Colonic mucosa (tissue), 4 donors: ENCODE results near the gene ZDHHC11. TPM values are rescaled to one million over a fixed set of nuclear protein-coding genes. Genes with fewer than 3 reads are reported as not detected.
"Not testable (repeated sequence)": the region's sequence is repeated elsewhere in the genome, so short reads cannot be mapped to it uniquely, and the experiment has no call there.

Experiments
- DNase-seq: peaks from one replicate; pipeline ENCODE4 v3.0.0-alpha.2; 2020
- H3K27ac ChIP-seq: fragments of 200-600 bp; one replicate; pipeline ENCODE4 v1.8.0; 2021
- H3K27me3 ChIP-seq: fragments of 200-600 bp; one replicate; pipeline ENCODE4 v1.8.0; 2021
- H3K36me3 ChIP-seq: fragments of 200-600 bp; one replicate; pipeline ENCODE4 v1.8.0; 2021
- H3K4me1 ChIP-seq: fragments of 200-600 bp; one replicate; pipeline ENCODE4 v1.8.0; 2021; ENCODE audit warnings: mild to moderate bottlenecking
- H3K4me3 ChIP-seq: fragments of 200-600 bp; one replicate; pipeline ENCODE4 v1.8.0; 2021
- H3K9ac ChIP-seq, 2 donors: one replicate each; pipeline ENCODE4 v1.7.0; 2013; ENCODE audit warnings: control low read depth in 2 of 2, low read depth in 2 of 2, low read length in 2 of 2
- H3K9me3 ChIP-seq: fragments of 200-600 bp; one replicate; pipeline ENCODE4 v1.8.0; 2021
- intact Hi-C: fragments of 100-400 bp; cut with DNase I; formaldehyde crosslinking; loops from one replicate; pipeline ENCODE4 v1.14.1; 2022
- total RNA-seq, 2 donors: library from RNA; stranded (reverse); fragmentation: NEBNext Ultra II Directional in 1 of 2; extraction: Animal tissue kit (Norgen Biotek cat#: 25700) in 1 of 2; gene quantifications; one replicate each; pipeline ENCODE4 v1.2.1, GENCODE V29; 2021
- TF ChIP-seq, protein P1 (sequence below): fragments of 200-600 bp; IDR thresholded peaks from one replicate; pipeline ENCODE4 v1.8.0; 2022; ENCODE audit warnings: antibody characterized with exemption, mild to moderate bottlenecking
- donor health status: healthy.
- donor health status: DM: no; HTN: no; CAD: no.
- donor health status: DM: no; HTN: no; CAD: no.

ZDHHC11 gene
- total RNA-seq, 2 donors from 2014 or later, result 2.9 to 7.8 TPM

DNA sequence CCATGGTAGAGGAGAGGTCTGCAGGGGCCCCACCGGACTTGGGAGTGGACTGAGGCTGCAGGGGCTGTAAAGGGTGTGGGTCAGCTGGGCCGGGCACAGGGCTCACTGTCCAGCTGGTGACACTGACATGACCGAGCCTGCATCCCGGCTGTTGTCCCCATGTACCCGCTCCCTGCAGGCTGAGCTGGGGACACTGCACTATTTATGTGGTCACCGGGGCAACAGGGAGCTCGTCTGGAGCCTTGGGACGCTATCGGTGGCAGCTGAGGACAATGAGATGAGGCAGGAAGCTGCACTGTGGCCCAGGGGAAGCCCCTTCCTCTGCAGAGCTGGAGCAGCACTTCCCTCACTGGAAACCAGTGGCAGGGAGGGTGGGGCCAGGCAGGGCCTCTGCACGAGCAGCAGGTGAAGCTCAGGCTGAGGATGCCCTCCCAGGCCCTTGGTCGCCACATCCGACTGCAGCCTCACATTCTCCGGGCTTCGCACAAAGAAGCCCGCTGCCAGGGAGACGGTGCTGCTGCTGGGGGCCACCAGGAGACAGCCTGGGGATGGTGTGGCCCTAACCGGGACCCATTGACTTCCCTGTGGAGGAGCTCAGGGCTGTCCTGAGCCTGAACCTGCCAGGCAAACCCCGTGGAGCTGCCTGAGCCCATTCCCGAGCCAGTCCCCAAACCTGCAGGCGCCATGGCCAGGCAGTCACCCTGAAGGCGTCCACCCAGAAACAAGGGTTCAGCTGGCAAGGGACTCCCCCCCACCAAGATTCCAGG, 92.7 kb downstream of the ZDHHC11 start:
- intact Hi-C loops, result loop anchor here (2.0 kb wide), 1 partner anchor 89 kb away; no protein-coding TSS in a partner anchor
- H3K4me1 ChIP-seq, result peaks cover 21% of the 10 kb centered on the region
- no peak overlapping the region for H3K27ac ChIP-seq
- DNase-seq, result peak; percentile 44
- H3K9ac ChIP-seq, result peak overlapping the region; percentile 59 to 76
- no peak overlapping the region for H3K4me3 ChIP-seq
- H3K27me3 ChIP-seq, result no peaks in the 10 kb centered on the region
- no peaks in the 10 kb centered on the region for H3K9me3 ChIP-seq
- H3K36me3 ChIP-seq, result no peaks in the 10 kb centered on the region
- TF ChIP-seq, protein P1, sequence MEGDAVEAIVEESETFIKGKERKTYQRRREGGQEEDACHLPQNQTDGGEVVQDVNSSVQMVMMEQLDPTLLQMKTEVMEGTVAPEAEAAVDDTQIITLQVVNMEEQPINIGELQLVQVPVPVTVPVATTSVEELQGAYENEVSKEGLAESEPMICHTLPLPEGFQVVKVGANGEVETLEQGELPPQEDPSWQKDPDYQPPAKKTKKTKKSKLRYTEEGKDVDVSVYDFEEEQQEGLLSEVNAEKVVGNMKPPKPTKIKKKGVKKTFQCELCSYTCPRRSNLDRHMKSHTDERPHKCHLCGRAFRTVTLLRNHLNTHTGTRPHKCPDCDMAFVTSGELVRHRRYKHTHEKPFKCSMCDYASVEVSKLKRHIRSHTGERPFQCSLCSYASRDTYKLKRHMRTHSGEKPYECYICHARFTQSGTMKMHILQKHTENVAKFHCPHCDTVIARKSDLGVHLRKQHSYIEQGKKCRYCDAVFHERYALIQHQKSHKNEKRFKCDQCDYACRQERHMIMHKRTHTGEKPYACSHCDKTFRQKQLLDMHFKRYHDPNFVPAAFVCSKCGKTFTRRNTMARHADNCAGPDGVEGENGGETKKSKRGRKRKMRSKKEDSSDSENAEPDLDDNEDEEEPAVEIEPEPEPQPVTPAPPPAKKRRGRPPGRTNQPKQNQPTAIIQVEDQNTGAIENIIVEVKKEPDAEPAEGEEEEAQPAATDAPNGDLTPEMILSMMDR, result no peak

DNA sequence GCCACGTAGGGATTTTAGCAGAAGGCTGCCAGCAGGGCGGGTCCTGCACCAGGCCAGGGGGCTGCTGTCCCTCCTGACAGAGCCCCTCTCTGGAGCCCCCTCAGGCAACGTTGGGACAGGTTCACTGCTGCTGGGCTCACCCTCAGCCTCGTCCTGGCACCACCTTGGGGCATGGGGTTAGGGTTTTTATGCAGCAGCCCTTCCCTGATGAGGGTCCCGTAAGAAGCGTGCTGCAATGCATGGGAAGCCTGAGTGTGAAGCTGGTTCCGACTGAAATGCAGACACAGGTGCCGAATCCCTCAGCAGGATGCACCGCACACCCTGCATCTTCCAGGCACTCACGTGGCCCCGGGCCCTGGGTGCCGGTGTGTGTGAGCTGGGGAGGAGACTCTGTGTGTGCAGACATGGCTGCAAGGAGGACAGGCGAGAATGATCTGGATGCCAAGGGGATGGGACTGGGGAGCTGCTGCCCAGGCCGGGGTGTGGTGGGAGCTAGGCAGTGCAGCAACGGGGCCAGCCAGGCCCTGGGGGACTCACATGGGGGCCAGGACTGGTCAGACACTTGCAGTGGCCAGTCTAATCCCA, 93.3 kb downstream of the ZDHHC11 start:
- H3K9me3 ChIP-seq, result no peaks in the 10 kb centered on the region
- H3K27me3 ChIP-seq, result no peaks in the 10 kb centered on the region
- no peak overlapping the region for H3K4me3 ChIP-seq
- peaks cover 21% of the 10 kb centered on the region for H3K4me1 ChIP-seq
- H3K36me3 ChIP-seq, result no peaks in the 10 kb centered on the region
- peak; percentile 24 for DNase-seq
- H3K9ac ChIP-seq, result peak overlapping the region in 1 of 2 donors; percentile 48
- TF ChIP-seq, protein P1, result no peak
- no peak overlapping the region for H3K27ac ChIP-seq
- intact Hi-C loops, result loop anchor here (2.0 kb wide), 1 partner anchor 89 kb away; no protein-coding TSS in a partner anchor

GRCh38 chr5:756865-757345, 93.9 kb downstream of the ZDHHC11 start:
- peak; percentile 42 for DNase-seq
- Histone ChIP-seq H3K36me3 (no peaks in the 10 kb centered on the region), H3K4me3 (no peak overlapping the region), H3K9me3 (no peaks in the 10 kb centered on the region), H3K27ac (no peak overlapping the region), H3K4me1 (peaks cover 21% of the 10 kb centered on the region), H3K27me3 (no peaks in the 10 kb centered on the region), H3K9ac (peak overlapping the region in 1 of 2 donors; percentile 48)
- TF ChIP-seq, protein P1, result no peak
- intact Hi-C loops, result loop anchor here (2.0 kb wide), 1 partner anchor 90 kb away; no protein-coding TSS in a partner anchor

DNA sequence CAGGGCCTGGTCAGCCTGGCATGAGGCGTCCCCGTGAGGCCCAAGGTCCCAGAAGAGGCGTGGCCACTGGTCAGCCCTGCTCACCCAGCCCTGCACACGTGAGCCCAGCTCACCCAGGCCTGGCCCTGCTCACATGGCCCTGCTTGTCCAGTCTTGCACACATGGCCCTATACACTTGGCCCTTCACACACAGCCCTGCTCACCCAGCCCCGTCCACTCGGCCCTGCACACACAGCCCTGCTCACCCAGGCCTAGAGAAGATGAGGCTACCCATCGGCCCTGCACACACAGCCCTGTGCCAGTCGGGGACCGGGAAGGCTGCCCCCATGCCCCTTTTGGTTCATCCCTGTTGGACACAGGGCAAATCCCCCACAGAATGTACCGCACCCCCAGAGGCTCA, 94.6 kb downstream of the ZDHHC11 start:
- intact Hi-C loops, result loop anchor here (2.0 kb wide), 1 partner anchor 91 kb away; no protein-coding TSS in a partner anchor
- H3K9ac ChIP-seq, result no peak overlapping the region

GRCh38 chr5:754143-754632, 96.6 kb downstream of the ZDHHC11 start:
- H3K27ac ChIP-seq, H3K4me3 ChIP-seq, H3K27me3 ChIP-seq, H3K9ac ChIP-seq, H3K9me3 ChIP-seq, intact Hi-C loops, H3K36me3 ChIP-seq: not testable (repeated sequence)
- H3K4me1 ChIP-seq, result peaks cover 16% of the 10 kb centered on the region
- peak; percentile 10 for DNase-seq

More for the DNA sequence above, 94.6 kb downstream of the ZDHHC11 start:
- Histone ChIP-seq H3K36me3 (no peaks in the 10 kb centered on the region), H3K4me3 (no peak overlapping the region), H3K27ac (no peak overlapping the region), H3K4me1 (peaks cover 21% of the 10 kb centered on the region), H3K9me3 (no peaks in the 10 kb centered on the region), H3K27me3 (no peaks in the 10 kb centered on the region)
- TF ChIP-seq, protein P1, result no peak
- DNase-seq, result peak; percentile 18

DNA sequence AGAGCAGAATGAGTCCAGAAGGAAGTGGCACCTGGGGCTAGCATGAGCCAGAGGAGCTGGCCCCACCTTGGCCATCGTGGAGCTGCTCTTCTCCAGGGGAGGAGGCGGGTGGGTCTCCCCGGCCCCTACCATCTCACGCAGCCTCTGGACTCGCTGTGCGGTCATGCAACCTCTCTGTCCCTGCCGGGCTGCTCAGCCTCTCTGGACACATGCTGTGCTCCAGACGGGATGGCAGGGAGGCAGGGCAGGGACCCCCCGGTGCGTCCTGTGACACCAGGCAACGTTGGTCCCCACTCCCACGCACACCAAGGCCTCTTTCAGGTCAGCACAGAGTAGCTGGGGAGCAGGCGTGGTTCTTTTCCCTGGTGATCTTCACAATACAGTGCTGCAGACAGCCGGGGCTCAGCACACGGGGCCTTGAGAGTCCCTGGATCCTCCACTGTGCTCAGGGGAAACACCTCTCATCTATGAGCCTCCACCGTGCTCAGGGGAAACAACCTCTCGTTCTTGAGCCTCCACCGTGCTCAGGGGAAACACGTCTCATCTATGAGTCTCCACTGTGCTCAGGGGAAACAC, 97.1 kb downstream of the ZDHHC11 start:
- H3K27ac ChIP-seq, DNase-seq, H3K9me3 ChIP-seq, H3K36me3 ChIP-seq, H3K9ac ChIP-seq, H3K4me3 ChIP-seq, H3K27me3 ChIP-seq, intact Hi-C loops: not testable (repeated sequence)
- peaks cover 11% of the 10 kb centered on the region for H3K4me1 ChIP-seq

- intact Hi-C loops, result not testable (repeated sequence)
Measured at GRCh38 chr5:752532-753115, 98.2 kb downstream of the ZDHHC11 start.

DNA sequence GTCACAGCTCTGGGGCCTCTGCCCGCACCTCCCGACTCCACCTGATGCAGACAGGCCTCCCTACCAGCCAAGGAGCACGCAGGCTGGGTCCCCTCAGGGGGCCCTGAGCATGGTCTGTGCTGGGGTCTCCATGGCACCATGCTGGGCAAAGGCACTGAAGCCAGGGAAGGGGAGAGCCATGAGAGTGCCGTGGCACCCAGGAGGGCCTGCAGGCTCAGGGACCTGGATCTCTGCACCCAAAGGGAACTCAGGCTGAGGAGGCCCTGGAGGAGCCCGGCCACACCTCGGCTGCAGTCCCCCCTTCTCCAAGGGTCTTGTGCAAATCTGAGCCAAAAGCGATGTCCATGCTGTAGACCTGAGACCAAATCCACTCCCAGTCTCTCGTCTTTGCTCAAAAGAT, 98.8 kb downstream of the ZDHHC11 start:
- H3K27me3 ChIP-seq, H3K4me1 ChIP-seq, H3K27ac ChIP-seq, H3K9me3 ChIP-seq, H3K36me3 ChIP-seq, intact Hi-C loops, H3K9ac ChIP-seq, DNase-seq, H3K4me3 ChIP-seq: not testable (repeated sequence)

More at GRCh38 chr5:752532-753115, 98.2 kb downstream of the ZDHHC11 start:
- H3K36me3 ChIP-seq, H3K4me1 ChIP-seq, DNase-seq, H3K27ac ChIP-seq, H3K9ac ChIP-seq, H3K9me3 ChIP-seq, H3K4me3 ChIP-seq, H3K27me3 ChIP-seq: not testable (repeated sequence)
